Measurements from ENCODE around the gene RSAD1.

RSAD1 gene

GRCh38 chr17:50478391-50479381, at the start of gene RSAD1:
TSS of gene RSAD1 (plus strand) at chr17:50478860. CDS start at chr17:50478885, 25 bp downstream.
- DNase-seq (ENCODE audit: low read depth): peak; percentile 78

GRCh38 chr17:50429793-50430192, 48.9 kb upstream of the RSAD1 start:
- DNase-seq (ENCODE audit: low read depth): no peak

GRCh38 chr17:50430821-50431618, 47.6 kb upstream of the RSAD1 start:
- DNase-seq (ENCODE audit: low read depth): no peak

- DNase-seq (ENCODE audit: low read depth): no peak
These were observed 46.4 kb upstream of the RSAD1 start for GRCh38 chr17:50432125-50432762.

- no peak for DNase-seq (ENCODE audit: low read depth)
These were observed 41.3 kb upstream of the RSAD1 start for GRCh38 chr17:50437409-50437808.

GRCh38 chr17:50439008-50439407, 39.7 kb upstream of the RSAD1 start:
- no peak for DNase-seq (ENCODE audit: low read depth)

- DNase-seq (ENCODE audit: low read depth): no peak
These were observed 38.4 kb upstream of the RSAD1 start for GRCh38 chr17:50440172-50440837.

GRCh38 chr17:50440838-50441829, 37.5 kb upstream of the RSAD1 start:
- no peak for DNase-seq (ENCODE audit: low read depth)

GRCh38 chr17:50443505-50443974, 35.1 kb upstream of the RSAD1 start:
- DNase-seq (ENCODE audit: low read depth): no peak

GRCh38 chr17:50444841-50445715, 33.6 kb upstream of the RSAD1 start:
- no peak for DNase-seq (ENCODE audit: low read depth)

- no peak for DNase-seq (ENCODE audit: low read depth)
These were observed 32.8 kb upstream of the RSAD1 start for GRCh38 chr17:50445730-50446325.

GRCh38 chr17:50447870-50448595, 30.6 kb upstream of the RSAD1 start:
- no peak for DNase-seq (ENCODE audit: low read depth)

- no peak for DNase-seq (ENCODE audit: low read depth)
These were observed 30.0 kb upstream of the RSAD1 start for GRCh38 chr17:50448643-50449042.

GRCh38 chr17:50451943-50452629, 26.6 kb upstream of the RSAD1 start:
- DNase-seq (ENCODE audit: low read depth): no peak

- no peak for DNase-seq (ENCODE audit: low read depth)
These were observed 25.9 kb upstream of the RSAD1 start for GRCh38 chr17:50452630-50453300.

- DNase-seq (ENCODE audit: low read depth): no peak
These were observed 24.8 kb upstream of the RSAD1 start for GRCh38 chr17:50453901-50454300.

GRCh38 chr17:50457621-50458020, 21.0 kb upstream of the RSAD1 start:
- no peak for DNase-seq (ENCODE audit: low read depth)
